ACHN (cell line): ENCODE results near the gene PRSS3.
"Not testable (repeated sequence)": the region's sequence is repeated elsewhere in the genome, so short reads cannot be mapped to it uniquely, and the experiment has no call there.

Experiments used
- DNase-seq: peaks from one replicate; pipeline ENCODE4 v3.0.0-alpha.2; 2015
- in situ Hi-C: cut with HindIII; loops from 2 replicates; pipeline ENCODE4 v1.10.0; 2017; ENCODE audit warnings: low sequenced_read_pairs, low pct_ligation_motif_present, low pct_unique_long_range_greater_than_20kb

Gene PRSS3

DNA sequence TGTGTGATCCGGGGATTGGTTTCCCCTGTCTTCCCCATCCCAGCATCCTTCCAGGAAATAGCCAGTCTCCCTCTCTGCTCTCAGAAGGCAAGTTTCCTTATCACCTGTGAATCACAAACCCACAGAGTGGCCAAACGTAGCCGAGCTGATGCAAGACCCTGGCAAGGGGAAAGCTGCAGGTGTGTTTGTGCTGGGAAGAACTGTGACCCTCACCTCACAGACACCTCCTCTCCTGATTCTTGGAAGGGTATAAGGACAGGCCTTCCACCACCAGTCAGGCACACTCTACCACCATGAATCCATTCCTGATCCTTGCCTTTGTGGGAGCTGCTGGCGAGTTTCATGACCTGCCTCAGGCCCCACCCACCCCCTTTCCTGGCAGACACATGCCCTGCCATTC is at the start of gene PRSS3:
Gene PRSS3 (plus strand): TSS at position 281 of the 400 bp plus-strand sequence. CDS start 13 bp downstream, at position 294.
- in situ Hi-C loops = no loop called here
- DNase-seq = no peak

DNA sequence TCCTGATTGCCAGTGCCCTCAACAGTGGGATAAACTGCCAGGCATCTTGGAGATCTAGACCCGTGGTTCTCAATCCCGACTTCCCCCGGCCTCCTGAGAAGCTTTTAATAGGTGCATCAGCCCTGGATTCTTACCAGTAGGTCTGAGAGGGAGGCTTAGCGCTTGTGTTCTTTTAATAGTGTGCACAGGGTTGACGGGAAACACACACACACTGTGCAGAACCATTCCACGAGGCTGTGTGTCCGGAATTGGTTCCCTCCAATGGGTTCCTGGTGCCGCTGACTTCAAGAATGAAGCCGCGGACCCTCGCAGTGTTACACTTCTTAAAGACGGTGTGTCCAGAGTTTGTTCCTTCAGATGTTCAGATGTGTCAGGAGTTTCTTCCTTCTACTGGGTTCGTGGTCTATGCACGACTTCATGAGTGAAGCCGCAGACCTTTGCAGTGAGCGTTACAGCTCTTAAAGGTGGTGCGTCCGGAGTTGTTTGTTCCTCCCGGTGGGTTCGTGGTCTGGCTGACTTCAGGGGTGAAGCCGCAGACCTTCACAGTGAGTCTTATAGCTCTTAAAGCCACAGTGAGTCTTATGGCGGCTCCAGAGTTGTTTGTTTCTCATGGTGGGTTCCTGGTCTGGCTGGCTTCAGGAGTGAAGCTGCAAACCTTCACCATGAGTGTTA is 46.6 kb upstream of the PRSS3 start:
- no peak for DNase-seq
- in situ Hi-C loops = no loop called here

DNA sequence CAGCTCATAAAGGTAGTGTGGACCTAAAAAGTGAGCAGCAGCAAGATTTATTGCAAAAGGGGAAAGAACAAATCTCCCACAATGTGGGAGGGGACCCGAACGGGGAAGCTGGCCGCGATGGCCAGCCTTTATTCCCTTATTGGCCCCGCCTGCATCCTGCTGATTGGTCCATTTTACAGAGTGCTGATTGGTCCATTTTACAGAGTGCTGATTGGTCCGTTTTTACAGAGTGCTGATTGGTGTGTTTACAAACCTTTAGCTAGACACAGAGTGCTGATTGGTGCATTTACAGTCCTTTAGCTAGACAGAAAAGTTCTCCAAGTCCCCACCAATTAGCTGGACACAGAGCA is 46.1 kb upstream of the PRSS3 start:
- DNase-seq, in situ Hi-C loops: not testable (repeated sequence)

DNA sequence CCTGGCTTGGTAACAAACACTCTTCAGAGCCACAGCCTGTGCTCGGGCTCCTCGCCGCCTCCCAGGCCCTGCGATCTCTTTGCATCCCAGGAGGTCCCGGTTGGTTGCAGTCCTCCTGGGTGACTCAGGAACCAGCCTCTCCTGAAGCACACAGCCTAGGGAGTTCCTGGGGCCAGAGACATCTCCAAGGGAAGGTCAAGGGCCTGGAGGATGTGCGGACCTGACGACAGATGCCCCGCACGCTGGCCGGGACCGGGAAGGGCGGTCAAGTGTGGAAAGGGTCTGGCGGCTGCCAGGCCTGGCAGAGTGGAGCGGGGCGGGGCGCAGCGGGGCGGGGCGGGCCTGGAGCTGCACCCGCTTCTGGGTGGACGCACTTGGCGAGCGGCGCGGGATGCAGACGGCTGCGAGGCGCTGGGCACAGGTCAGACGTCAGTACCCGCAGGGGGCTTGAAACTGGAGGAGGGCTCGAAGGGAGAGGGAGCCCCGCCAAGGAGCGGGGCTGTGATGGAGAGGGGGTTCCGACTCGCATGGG is 45.0 kb upstream of the PRSS3 start:
- DNase-seq = peak; percentile 18
- in situ Hi-C loops = no loop called here

DNA sequence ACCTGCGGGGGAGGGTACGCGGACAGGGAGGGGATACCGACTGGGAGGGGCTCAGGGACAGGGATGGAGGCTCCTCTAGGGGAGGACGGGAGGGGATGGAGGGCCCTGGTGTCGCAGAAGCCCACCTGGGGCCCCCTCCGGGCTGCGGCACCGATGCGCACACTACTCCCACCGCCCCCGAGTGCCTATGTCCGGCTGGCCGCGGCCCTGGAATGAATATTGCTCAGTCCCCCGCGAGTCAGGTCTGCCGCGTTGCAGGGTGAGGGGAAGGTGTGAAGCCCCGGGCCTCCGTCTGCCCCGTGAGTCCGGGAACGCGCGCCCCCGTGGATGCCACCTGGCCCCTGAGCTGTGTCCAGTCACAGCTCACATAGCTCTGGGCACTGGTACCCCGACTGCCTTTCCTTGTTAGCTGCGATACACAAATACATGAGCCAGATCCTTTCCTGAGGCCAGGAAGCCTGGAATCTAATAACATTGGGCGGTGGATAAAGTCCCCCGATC is 44.5 kb upstream of the PRSS3 start:
- in situ Hi-C loops = no loop called here
- no peak for DNase-seq

DNA sequence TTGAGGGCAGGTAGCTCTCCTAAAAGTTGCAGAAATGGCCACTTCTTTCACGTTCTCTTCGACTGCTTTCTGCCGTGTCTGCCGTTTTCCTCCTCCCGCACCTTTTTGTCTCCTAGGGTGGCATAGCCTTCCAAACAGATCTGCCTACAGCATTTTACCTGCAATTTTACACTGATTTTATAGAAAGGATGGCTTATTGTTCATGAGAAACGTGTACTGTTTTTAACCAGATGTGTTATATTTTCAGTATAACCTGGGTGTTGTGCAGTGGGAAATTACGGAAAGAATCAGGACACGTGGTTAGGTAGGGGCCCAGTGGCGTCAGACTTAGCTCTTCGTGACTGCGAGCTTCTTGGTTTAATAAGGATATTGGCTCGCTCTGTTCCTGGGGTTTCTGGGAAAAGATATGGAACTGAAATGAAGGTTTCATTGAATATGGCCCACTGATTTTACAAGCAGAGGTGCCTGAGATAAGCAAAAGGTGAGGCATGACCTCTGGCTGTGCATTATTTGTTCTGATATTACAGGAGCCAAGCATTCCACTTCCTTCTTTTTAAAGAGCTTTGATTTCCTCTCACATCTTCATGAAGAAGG is 43.7 kb upstream of the PRSS3 start:
- in situ Hi-C loops = no loop called here
- DNase-seq = no peak

DNA sequence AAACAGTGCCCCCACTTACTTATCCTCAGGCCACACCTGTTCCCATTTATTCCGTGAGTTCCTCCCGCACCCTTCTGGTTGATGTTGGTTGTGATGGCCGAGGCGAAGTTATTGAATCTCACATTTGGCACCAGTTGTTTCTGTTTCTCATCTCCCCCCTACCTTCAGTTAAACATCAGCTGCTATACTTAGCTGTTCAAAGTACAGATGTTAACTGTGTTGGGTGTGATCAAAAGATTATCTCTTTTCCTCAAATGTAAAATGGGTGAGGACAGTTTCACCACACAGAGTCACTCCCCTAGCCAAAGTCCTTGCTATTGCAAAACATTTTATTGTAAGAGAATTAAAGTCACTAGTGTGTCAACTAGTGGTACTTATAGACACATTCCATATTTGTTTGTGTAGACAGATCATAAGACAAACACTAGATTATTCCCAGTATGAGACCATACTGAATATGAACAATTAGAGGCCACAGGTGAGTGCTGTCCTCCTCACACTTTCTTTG is 43.2 kb upstream of the PRSS3 start:
- no peak for DNase-seq
- in situ Hi-C loops = no loop called here

DNA sequence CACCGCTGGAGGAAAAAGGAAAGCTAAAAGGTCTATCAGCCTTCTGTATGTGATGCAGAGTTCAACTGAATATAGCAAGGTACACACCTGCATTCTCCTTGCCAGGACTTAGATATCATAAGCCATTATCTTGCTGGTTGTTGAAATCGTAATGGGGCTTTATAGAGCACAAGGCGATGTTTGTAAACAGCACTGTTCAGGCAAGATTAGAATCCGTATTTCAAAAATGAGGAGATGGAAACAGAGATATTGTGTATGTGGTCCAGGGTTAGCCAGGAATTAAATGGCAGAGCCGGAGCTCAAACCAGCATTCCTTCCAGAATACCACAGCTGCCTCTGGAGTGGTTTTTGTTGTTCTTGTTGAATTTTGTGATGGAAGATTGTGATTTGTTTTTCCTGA is 42.6 kb upstream of the PRSS3 start:
- in situ Hi-C loops, DNase-seq: not testable (repeated sequence)

DNA sequence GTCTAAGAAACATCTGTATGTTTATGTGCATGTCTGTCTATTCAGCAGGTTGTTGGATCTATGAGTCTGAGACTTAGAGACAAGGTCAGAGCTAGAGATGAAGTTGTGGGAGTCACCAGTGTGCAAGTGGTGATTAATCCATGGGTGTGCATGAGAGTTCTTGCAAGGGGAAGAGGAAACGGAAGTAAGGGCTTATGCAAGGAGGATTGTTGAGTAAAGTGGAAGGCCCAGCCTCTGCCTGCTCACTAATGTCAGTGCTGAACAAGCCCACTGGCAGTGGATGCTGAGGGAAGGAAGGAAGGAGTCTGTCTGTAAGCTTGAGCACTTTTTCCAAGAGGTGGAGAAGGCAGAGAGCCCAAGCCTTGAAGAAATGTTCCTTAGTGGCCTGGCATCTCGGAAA is 35.7 kb upstream of the PRSS3 start:
- in situ Hi-C loops, DNase-seq: not testable (repeated sequence)

DNA sequence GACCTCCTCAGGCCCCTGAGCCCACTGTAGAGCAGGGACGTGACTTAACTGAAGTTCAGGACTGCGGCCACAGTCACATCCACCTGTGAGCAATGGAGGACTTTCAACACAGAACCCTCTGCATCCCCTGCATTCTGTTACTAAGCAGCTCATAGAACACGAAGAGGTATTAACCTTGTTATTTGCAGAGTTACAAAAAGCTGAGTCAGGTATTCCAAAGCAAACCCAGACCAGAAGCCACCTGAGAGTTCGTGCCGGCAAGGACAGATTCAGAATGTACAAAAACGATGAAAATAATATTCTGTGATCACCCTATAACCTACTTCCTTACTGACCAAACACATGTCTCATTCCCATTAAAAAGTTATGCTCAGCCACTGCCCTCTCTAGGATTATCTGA is 33.0 kb upstream of the PRSS3 start:
- in situ Hi-C loops = no loop called here
- DNase-seq = no peak

DNA sequence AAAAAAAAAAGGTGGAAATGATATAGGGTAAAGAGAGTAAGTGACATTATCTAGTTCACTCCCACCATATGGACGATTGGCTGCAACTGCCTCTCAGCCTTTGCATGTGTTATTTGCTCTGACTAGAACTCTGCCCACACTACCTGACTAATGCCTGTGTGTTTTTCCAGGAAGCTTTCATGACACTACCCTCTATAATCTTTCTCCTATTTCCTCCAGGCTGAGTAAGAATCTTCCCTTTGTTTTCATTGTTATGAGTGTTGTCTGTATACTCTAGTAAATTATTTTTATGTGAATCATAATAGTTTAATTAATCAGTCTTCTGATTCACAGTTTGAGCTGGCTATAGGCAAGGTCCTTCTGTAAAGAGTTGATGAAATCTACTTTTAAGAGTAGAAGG is 31.7 kb upstream of the PRSS3 start:
- in situ Hi-C loops, DNase-seq: not testable (repeated sequence)

DNA sequence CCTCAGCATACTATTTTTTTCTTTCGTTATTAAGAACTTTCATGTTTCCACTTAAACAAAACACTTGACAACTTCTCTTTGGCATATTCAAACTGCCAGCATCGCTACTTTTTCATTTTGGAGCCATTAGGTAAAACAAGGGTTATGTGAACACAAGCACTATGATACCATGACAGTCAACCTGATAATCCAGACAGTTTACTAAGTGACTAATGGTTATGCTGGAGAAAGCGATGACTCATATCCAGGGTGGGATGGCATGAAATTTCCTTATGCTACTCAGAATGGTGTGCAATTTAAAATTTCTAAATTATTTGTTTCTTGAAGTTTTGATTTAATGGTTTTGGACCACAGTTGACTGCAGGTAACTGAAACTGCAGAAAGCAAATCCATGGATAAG is 29.9 kb upstream of the PRSS3 start:
- in situ Hi-C loops = no loop called here
- DNase-seq = peak; percentile 12

DNA sequence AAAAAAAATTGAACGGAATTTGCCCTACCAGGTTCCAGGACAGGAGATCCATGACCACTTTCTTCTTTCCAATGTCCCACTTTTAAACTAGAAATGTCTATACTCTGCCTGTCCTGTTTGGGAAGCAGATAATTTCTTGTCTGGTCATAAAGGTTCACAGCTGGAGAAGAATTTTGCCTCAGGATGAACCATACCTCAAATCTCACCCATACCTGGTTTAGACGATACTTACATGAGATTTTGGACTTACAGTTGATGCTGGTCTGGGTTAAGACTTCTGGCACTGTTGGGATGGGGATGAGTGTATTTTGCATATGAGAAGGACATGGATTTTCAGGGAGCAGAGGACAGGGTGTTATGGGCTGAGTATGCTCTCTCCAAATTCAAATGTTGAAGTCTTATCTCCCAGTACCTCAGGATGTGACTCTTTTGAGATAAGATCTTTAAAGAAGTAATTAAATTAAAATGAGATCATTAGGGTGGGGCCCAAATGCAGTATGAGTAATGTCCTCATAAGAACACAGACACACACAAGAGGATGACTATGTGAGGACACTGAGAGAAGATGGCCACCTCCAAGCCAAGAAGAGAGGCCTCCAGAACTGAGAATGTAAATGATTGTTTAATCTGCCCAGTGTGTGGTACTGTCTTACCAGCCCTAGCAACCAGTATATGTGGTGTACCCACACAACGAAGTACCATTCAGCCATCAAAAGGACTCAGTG is 25.0 kb upstream of the PRSS3 start:
- in situ Hi-C loops, DNase-seq: not testable (repeated sequence)

DNA sequence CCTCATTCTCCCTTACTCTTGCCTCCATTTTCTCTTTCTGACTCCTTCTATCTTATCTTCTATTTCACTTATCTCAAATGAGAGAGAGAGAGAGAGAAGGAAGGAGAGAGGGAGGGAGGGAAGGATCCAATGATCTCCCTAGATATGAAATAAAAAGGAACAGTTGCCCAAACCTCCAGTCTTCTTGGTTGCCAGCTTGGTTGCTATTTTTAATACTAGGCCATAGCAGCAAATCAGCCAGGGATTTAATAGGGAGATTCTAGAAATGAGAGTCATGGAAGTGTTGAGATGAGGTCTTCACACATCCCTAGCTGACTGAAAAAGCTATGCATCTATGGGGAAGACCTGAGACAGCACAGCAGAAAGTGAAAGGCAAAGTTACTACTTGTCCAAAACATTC is 22.2 kb upstream of the PRSS3 start:
- DNase-seq, in situ Hi-C loops: not testable (repeated sequence)

DNA sequence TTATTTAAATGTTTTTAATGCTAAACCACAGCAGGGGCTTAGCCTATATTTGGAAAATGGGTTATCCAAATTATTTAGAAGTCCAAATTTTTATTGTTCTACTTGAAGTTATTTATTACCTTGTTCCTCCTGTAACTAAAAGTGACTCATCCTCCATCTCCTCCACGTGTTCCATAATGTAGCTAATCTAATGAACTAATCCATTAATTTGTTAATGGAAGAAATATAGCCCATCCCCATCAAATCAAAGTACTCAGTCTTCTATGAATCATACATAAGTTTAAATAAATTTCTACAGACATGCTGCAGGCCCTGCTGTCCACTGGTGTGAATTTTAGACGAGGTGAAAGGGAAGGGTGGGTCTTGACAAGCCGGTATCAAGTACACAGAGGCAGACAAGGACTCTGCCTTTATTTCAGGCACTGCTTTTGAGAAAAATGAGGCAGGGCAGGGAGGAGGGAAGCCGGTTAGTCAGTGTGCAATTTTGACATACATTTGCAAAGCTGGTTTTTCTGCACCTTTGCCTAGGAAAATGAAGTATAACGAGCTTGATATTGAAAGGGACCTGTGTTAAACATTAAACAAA is 21.2 kb upstream of the PRSS3 start:
- in situ Hi-C loops, DNase-seq: not testable (repeated sequence)

DNA sequence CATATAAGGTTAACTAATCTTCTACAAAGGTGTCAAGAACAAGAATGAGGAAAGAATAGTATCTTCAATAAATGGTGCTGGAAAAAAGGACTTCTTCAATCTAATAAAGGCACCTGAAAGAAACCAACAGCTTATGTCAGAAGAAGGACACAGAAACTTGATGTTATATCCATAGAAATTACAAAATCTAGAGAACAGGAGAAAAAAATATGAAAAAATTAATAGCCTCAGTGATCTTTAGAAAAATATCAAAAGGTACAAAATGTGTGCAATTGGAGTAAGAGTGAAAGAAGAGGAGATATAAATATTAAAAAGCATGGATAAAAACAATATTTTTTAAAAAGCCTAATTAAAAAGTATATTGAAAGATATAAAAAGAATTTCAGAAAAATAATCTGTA is 18.8 kb upstream of the PRSS3 start:
- no peak for DNase-seq
- in situ Hi-C loops = no loop called here

DNA sequence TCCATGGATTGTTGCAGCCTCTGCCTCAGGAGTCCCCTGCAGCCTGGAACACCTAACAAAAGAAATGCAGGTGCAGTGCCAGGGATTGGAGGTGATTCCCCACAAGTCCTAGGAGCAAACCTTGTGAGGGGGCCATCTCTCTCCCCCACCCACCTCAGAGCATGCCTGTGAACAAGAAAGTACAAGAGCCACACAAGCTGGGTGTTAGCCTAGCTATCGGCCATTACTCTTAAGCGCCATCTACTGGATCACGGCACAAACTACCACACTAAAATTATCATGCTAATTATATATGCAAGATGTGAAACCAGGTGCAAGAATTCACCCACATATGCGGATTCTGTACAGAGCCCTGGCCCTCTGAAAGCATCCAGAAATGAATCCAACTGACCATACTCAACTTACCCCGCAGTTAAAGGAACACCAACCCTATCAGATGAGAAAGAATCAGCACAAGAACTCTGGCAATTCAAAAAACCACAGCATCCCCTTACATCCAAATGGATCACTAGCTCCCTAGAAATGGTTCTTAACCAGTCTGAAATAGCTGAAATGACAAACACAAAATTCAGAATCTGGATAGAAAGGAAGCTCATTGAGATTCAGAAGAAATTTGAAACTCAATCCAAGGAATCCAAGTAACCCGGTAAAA is 16.5 kb upstream of the PRSS3 start:
- in situ Hi-C loops = no loop called here
- DNase-seq = peak; percentile 54

DNA sequence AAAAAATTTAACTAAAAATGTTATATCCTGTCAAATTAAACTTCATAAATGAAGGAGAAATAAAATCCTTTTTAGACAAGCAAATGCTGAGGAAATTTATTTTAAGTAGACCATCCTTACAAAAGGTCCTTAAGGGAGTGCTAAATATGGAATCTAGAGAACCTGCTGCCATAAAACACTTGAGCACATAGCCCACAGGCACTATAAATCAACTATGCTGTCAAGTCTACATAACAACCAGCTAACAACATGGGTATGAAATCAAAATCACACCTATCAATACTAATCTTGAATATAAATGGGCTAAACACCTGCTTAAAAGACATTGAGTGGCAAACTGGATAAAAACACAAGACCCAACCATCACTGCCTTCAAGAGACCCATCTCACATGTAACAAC is 15.1 kb upstream of the PRSS3 start:
- in situ Hi-C loops = no loop called here
- DNase-seq = no peak
